MM.1S (cell line): ENCODE results near the gene FCAMR.

Experiments
- DNase-seq: peaks from one replicate; pipeline ENCODE4 v3.0.0-alpha.2; 2015
- H2AFZ ChIP-seq: fragments of 300-600 bp; sonication (generic); 2 replicates; pipeline ENCODE4 v1.6.0; 2016; ENCODE audit warnings: antibody characterized with exemption, low read length
- H3F3A ChIP-seq: fragments of 300-600 bp; sonication (generic); 2 replicates; pipeline ENCODE4 v1.6.1; 2016; ENCODE audit warnings: mild to moderate bottlenecking, antibody characterized with exemption, low read length, moderate library complexity, mixed read lengths; ENCODE audit not compliant: insufficient read depth
- H3K27ac ChIP-seq: fragments of 300-600 bp; sonication (generic); 2 replicates; pipeline ENCODE4 v1.5.1; 2016; ENCODE audit warnings: mild to moderate bottlenecking, low read length
- H3K27me3 ChIP-seq: fragments of 300-600 bp; sonication (generic); replicated peaks from 2 replicates; pipeline ENCODE4 v1.6.0; 2016; ENCODE audit warnings: low read length; ENCODE audit not compliant: insufficient read depth
- H3K36me3 ChIP-seq: fragments of 300-600 bp; sonication (generic); replicated peaks from 2 replicates; pipeline ENCODE4 v1.6.1; 2016; ENCODE audit warnings: mild to moderate bottlenecking, low read length, mixed read lengths; ENCODE audit not compliant: insufficient read depth
- H3K4me1 ChIP-seq: fragments of 300-600 bp; sonication (generic); 2 replicates; pipeline ENCODE4 v1.6.1; 2016; ENCODE audit warnings: low read length, mixed read lengths
- H3K4me2 ChIP-seq: fragments of 300-600 bp; sonication (generic); 2 replicates; pipeline ENCODE4 v1.6.0; 2016; ENCODE audit warnings: low read depth, low read length
- H3K4me3 ChIP-seq: fragments of 300-600 bp; sonication (generic); 2 replicates; pipeline ENCODE4 v1.5.1; 2016; ENCODE audit warnings: low read length, mixed read lengths
- H3K79me2 ChIP-seq: fragments of 300-600 bp; sonication (generic); 2 replicates; pipeline ENCODE4 v1.6.1; 2016; ENCODE audit warnings: mixed run types, low read length, mixed read lengths
- H3K9ac ChIP-seq: fragments of 300-600 bp; sonication (generic); 2 replicates; pipeline ENCODE4 v1.6.1; 2016; ENCODE audit warnings: low read length, mixed read lengths
- H3K9me2 ChIP-seq: fragments of 300-600 bp; sonication (generic); replicated peaks from 2 replicates; pipeline ENCODE4 v1.6.1; 2016; ENCODE audit warnings: mild to moderate bottlenecking, low read length, mixed read lengths; ENCODE audit not compliant: insufficient read depth
- H3K9me3 ChIP-seq: fragments of 300-600 bp; sonication (generic); replicated peaks from 2 replicates; pipeline ENCODE4 v1.6.1; 2016; ENCODE audit warnings: mild to moderate bottlenecking, low read length, mixed read lengths; ENCODE audit not compliant: insufficient read depth
- H4K20me1 ChIP-seq: fragments of 300-600 bp; sonication (generic); 2 replicates; pipeline ENCODE4 v1.6.1; 2016; ENCODE audit warnings: mild to moderate bottlenecking, low read length, moderate library complexity, mixed read lengths; ENCODE audit not compliant: insufficient read depth
- CTCF ChIP-seq: fragments of 300-600 bp; sonication (generic); IDR thresholded peaks from 2 replicates; pipeline ENCODE4 v1.5.1; 2016; ENCODE audit warnings: antibody characterized with exemption, low read length, mixed read lengths
- EZH2 ChIP-seq: fragments of 300-600 bp; sonication (generic); optimal IDR thresholded peaks from 2 replicates; pipeline ENCODE3; 2017; ENCODE audit warnings: low read depth, mild to moderate bottlenecking, antibody characterized with exemption, low read length, mixed read lengths
- EZH2phosphoT487 ChIP-seq: fragments of 300-600 bp; sonication (generic); IDR thresholded peaks from 2 replicates; pipeline ENCODE4 v1.6.1; 2018; ENCODE audit warnings: antibody characterized with exemption, low read length

The FCAMR gene

GRCh38 chr1:206931709-206932108 is 38.6 kb downstream of the FCAMR start:
- Histone ChIP-seq H3K9me3 (no peaks in the 10 kb centered on the region), H3K36me3 (no peaks in the 10 kb centered on the region), H4K20me1 (no peaks in the 10 kb centered on the region), H3K27me3 (no peaks in the 10 kb centered on the region), H3K4me3 (no peak overlapping the region), H2AFZ (no peak overlapping the region), H3K4me2 (no peak overlapping the region), H3K9me2 (no peaks in the 10 kb centered on the region), H3K79me2 (no peaks in the 10 kb centered on the region), H3K9ac (no peak overlapping the region), H3F3A (no peaks in the 10 kb centered on the region), H3K4me1 (peaks cover 16% of the 10 kb centered on the region), H3K27ac (no peak overlapping the region)
- TF ChIP-seq EZH2phosphoT487 (no peak), CTCF (peak; percentile 25), EZH2 (no peak)
- no peak for DNase-seq

- Histone ChIP-seq H3K79me2 (no peaks in the 10 kb centered on the region), H3K27ac (peak overlapping the region; percentile 15; the same call in 1 of the 2 replicates), H2AFZ (peak overlapping the region; percentile 53), H3K9ac (no peak overlapping the region; the same call in 1 of the 2 replicates), H4K20me1 (no peaks in the 10 kb centered on the region), H3F3A (no peaks in the 10 kb centered on the region), H3K9me2 (no peaks in the 10 kb centered on the region), H3K4me2 (peak overlapping the region; percentile 25), H3K27me3 (no peaks in the 10 kb centered on the region), H3K36me3 (no peaks in the 10 kb centered on the region), H3K9me3 (no peaks in the 10 kb centered on the region), H3K4me1 (peaks cover 16% of the 10 kb centered on the region), H3K4me3 (no peak overlapping the region)
- no peak for TF ChIP-seq EZH2phosphoT487
- TF ChIP-seq EZH2: no peak
- no peak for TF ChIP-seq CTCF
- DNase-seq: no peak
Observed at GRCh38 chr1:206930210-206930798, 40.0 kb downstream of the FCAMR start.

- Histone ChIP-seq H3K9me3 (no peaks in the 10 kb centered on the region), H3K27ac (no peak overlapping the region), H3K9ac (no peak overlapping the region), H3K36me3 (no peaks in the 10 kb centered on the region), H3K4me1 (peaks cover 16% of the 10 kb centered on the region), H4K20me1 (no peaks in the 10 kb centered on the region), H3K27me3 (no peaks in the 10 kb centered on the region), H2AFZ (no peak overlapping the region), H3K79me2 (no peaks in the 10 kb centered on the region), H3K9me2 (no peaks in the 10 kb centered on the region), H3K4me2 (no peak overlapping the region), H3F3A (no peaks in the 10 kb centered on the region), H3K4me3 (no peak overlapping the region)
- DNase-seq: no peak
- TF ChIP-seq CTCF (no peak), EZH2phosphoT487 (no peak)
Observed at GRCh38 chr1:206929524-206929923, 40.7 kb downstream of the FCAMR start.
